ENCODE measurements around the gene LNPK. TPM values are rescaled to one million over a fixed set of nuclear protein-coding genes. Genes with fewer than 3 reads are reported as not detected.

LNPK gene
- total RNA-seq, 1 donor from 2014 or later: 34.2 TPM

- TF ChIP-seq, protein P1, sequence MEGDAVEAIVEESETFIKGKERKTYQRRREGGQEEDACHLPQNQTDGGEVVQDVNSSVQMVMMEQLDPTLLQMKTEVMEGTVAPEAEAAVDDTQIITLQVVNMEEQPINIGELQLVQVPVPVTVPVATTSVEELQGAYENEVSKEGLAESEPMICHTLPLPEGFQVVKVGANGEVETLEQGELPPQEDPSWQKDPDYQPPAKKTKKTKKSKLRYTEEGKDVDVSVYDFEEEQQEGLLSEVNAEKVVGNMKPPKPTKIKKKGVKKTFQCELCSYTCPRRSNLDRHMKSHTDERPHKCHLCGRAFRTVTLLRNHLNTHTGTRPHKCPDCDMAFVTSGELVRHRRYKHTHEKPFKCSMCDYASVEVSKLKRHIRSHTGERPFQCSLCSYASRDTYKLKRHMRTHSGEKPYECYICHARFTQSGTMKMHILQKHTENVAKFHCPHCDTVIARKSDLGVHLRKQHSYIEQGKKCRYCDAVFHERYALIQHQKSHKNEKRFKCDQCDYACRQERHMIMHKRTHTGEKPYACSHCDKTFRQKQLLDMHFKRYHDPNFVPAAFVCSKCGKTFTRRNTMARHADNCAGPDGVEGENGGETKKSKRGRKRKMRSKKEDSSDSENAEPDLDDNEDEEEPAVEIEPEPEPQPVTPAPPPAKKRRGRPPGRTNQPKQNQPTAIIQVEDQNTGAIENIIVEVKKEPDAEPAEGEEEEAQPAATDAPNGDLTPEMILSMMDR (conservative IDR thresholded peaks at IDR 0.05): no peak
- H3K36me3 Mint-ChIP-seq (ENCODE audit: low read depth): no peaks in the 10 kb centered on the region
- no peak overlapping the region for H3K27ac Mint-ChIP-seq (ENCODE audit: unreplicated experiment)
- H3K9me3 Mint-ChIP-seq: no peaks in the 10 kb centered on the region
- H3K27me3 Mint-ChIP-seq (ENCODE audit: low read depth): no peaks in the 10 kb centered on the region
- peak overlapping the region; percentile 36 for H3K4me3 Mint-ChIP-seq
- DNase-seq (ENCODE audit: low read depth, low spot score): no peak
- peaks cover 36% of the 10 kb centered on the region for H3K4me1 Mint-ChIP-seq
Observed at GRCh38 chr2:176004934-176005333, 2.9 kb upstream of the LNPK start.

DNA sequence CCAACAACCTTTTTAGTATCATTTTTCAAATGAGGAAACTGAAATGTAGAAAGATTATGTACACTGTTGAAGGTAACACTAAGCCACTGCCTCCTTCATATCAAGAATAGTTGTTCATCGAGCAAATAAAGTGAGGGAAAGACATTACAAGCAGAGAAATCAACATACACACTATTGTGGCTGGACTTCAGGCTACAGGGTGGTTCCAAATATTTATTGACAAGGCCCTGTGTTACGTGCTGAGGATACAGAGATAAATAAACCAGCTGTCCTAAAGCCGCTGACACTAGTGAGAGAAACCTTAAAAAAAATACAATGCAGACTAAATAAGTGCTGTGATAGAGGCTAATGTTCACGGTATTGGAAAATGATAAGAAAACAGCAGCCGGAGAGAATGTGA, 1.9 kb upstream of the LNPK start:
- H3K9me3 Mint-ChIP-seq: no peaks in the 10 kb centered on the region
- peaks cover 43% of the 10 kb centered on the region for H3K4me1 Mint-ChIP-seq
- peak overlapping the region; percentile 35 for H3K4me3 Mint-ChIP-seq
- no peak for DNase-seq (ENCODE audit: low read depth, low spot score)
- TF ChIP-seq, protein P1 (conservative IDR thresholded peaks at IDR 0.05): no peak
- no peak overlapping the region for H3K27ac Mint-ChIP-seq (ENCODE audit: unreplicated experiment)
- H3K36me3 Mint-ChIP-seq (ENCODE audit: low read depth): no peaks in the 10 kb centered on the region
- H3K27me3 Mint-ChIP-seq (ENCODE audit: low read depth): no peaks in the 10 kb centered on the region

GRCh38 chr2:176002688-176003210, 682 bp upstream of the LNPK start:
- peak overlapping the region; percentile 93 for H3K4me3 Mint-ChIP-seq
- H3K4me1 Mint-ChIP-seq: peaks cover 43% of the 10 kb centered on the region
- no peak for DNase-seq (ENCODE audit: low read depth, low spot score)
- peak overlapping the region; percentile 90 for H3K27ac Mint-ChIP-seq (ENCODE audit: unreplicated experiment)
- H3K9me3 Mint-ChIP-seq: no peaks in the 10 kb centered on the region
- H3K36me3 Mint-ChIP-seq (ENCODE audit: low read depth): no peaks in the 10 kb centered on the region
- TF ChIP-seq, protein P1 (conservative IDR thresholded peaks at IDR 0.05): no peak
- H3K27me3 Mint-ChIP-seq (ENCODE audit: low read depth): no peaks in the 10 kb centered on the region

DNA sequence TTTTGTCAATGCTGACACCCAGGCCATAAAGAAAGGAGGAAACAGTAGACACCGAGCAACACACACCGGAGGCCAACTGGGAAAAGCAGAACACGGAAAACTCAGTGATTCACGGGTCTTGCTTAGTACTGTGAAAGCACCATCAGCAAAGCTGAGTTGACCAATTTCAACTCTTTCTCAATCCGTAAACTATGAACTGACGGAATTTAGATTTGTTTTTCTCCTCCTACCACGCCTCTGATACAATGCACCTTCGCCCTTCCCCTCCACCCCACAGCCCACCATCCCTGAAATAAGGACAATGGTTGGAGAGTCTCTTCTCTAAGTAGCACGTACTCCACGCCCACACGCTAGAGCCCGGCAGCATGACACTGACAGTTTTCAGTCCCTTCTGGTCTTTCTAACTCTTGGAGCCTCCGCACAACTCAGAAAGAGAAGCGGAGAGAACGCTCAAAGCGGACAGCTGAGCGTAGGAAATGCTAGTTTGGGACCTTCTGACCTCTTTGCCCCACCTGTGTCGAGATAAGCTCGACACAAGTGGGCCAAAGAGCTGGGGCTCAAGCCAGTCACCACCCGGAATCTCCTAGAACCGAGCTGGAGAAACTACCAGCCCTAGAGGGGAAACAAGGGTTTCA, 669 bp downstream of the LNPK start:
- Mint-ChIP-seq H3K27ac (ENCODE audit: unreplicated experiment) (peak overlapping the region; percentile 16), H3K9me3 (no peaks in the 10 kb centered on the region), H3K36me3 (ENCODE audit: low read depth) (no peaks in the 10 kb centered on the region), H3K4me1 (peaks cover 43% of the 10 kb centered on the region), H3K27me3 (ENCODE audit: low read depth) (no peaks in the 10 kb centered on the region), H3K4me3 (peak overlapping the region; percentile 93)
- TF ChIP-seq, protein P1 (conservative IDR thresholded peaks at IDR 0.05): no peak
- peak; percentile 33 for DNase-seq (ENCODE audit: low read depth, low spot score)

DNA sequence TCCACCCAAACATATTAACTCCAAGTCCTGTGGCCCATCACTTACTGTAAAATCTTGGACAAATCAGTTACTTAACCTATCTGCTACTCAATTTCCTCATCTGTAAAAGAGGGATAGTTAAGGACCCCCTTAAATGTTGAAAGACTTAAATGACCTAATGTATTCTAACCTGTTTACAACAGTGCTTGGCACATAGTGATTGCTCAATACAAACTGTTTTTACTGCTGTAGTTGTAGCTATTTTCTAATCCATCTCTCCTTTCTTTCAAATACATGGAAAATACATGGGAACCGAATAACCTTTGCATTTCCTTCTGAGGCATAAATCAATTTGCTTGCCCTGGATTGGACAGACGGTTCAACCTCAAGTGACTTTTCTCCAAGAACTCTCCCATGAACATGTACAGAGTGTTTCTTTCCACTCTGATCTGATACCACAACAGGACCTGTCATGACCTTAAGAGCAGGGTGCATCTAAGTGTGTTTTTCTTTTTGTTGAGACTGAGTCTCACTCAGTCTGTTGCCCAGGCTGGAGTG, 2.7 kb downstream of the LNPK start:
- no peak for DNase-seq (ENCODE audit: low read depth, low spot score)
- Mint-ChIP-seq H3K36me3 (ENCODE audit: low read depth) (no peaks in the 10 kb centered on the region), H3K9me3 (no peaks in the 10 kb centered on the region), H3K4me1 (peaks cover 35% of the 10 kb centered on the region), H3K4me3 (no peak overlapping the region), H3K27ac (ENCODE audit: unreplicated experiment) (no peak overlapping the region), H3K27me3 (ENCODE audit: low read depth) (no peaks in the 10 kb centered on the region)
- TF ChIP-seq, protein P1 (conservative IDR thresholded peaks at IDR 0.05): no peak
